ENCODE data around the gene DYNC1H1.

The DYNC1H1 gene

DNA sequence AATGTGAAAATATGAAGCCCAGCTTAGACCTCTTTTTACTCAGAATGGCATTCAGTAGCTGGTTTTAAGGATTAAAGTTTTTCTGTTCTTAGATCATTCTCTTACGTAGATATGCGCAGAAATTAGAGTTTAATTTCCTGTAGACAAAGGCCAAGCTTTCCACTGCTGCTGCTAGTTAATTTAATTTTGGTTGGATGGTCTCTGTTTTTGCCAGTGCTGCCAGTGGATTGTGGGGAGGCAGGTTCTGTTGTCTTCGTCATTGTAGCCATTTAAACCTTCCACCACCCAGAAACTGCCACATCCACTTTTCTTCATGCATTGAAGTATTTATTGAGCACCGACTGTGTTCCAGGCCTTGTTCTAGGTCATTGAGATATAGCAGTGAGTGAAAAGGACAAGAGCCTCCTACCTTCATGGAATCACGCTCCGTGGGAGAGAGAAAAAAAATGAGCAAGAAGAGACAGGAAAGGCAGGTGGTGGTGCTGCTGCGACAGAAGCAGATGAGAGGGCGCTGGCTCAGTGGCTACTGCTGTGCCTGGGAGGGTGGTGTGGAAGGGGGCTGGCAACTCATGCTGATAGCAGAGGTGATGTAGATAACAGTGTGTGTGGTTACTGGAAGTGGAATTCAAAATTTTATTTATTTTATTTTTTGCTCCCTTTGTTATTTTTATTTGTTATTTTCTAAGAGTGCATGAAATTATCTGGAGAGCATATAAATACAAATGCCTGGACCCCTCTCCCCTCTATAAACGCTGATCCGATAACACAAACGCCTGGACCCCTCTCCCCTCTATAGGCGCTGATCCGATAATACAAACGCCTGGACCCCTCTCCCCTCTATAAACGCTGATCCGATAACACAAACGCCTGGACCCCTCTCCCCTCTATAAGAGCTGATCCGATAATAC, 33.3 kb downstream of the DYNC1H1 start:
- peak; percentile 33 for DNase-seq (ENCODE audit: low spot score)

DNA sequence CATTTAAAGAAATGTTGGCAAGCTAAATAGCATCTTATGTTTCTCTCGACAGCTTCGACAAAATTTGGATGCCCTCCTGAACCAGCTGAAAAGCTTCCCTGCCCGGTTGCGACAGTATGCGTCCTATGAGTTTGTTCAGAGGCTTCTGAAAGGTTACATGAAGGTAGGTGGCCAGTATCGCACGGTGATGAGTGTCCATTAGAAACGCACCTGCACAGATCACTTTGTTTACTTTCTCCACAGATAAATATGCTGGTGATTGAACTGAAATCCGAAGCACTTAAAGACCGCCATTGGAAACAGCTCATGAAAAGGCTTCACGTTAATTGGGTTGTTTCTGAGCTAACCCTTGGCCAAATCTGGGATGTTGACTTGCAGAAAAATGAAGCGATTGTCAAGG, 36.5 kb downstream of the DYNC1H1 start:
- DNase-seq (ENCODE audit: low spot score), result no peak

DNA sequence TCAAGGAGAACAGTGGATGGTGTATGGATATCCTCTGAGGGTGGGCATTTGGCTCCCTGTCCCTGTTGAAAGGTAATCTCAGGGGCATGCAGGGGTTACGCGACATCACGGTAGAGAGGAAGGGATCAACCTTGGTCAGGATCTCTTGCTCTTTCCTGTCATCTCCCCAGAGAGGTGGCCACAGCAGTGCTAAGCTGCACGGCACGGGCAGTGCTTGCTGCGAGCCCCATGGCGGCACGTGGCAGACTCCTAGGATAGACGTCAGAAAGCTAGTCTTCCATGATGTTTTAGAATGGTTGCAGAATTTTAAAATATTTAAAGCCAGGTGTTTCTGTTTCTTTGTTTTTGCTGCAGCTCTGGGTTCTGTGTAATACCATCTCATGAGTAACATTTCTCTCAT, 41.0 kb downstream of the DYNC1H1 start:
- no peak for DNase-seq (ENCODE audit: low spot score)

- peak; percentile 25 for DNase-seq (ENCODE audit: low spot score)
Measured at GRCh38 chr14:102007916-102008418, 43.6 kb downstream of the DYNC1H1 start.

DNA sequence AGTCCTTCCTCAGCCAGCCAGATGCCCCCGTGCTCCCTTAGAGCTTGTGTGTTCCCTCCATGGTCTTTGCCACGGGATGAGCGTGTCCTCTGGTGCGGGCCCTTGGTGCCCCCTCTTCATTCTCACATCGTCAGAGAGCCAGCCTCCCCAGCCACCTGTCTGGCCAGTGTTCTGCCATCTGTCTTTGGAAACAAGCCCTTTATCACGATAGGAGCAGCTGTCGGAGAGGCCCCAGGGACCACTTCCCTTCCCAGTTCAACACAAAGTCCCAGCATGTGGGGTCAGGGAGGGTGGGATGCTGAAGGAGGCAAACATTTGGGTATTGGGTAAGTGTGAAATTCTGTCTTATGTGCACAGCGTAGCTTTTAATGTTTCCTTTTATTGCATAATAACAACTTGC, 44.5 kb downstream of the DYNC1H1 start:
- DNase-seq (ENCODE audit: low spot score), result no peak

DNA sequence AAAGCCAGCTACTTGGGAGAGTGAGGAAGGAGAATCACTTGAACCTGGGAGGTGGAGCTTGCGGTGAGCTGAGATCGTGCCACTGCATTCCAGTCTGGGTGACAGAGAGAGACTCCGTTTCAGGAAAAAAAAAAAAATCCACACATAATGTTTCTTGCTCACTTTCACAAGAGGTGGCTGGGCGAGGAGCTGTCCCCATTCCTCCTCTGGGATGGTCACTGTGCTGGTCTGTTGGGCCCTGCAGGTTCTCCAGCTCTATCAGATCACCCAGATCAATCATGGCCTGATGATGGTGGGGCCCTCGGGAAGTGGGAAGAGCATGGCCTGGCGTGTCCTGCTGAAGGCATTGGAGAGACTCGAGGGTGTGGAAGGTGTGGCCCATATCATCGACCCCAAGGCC, 47.3 kb downstream of the DYNC1H1 start:
- DNase-seq (ENCODE audit: low spot score), result no peak

DNA sequence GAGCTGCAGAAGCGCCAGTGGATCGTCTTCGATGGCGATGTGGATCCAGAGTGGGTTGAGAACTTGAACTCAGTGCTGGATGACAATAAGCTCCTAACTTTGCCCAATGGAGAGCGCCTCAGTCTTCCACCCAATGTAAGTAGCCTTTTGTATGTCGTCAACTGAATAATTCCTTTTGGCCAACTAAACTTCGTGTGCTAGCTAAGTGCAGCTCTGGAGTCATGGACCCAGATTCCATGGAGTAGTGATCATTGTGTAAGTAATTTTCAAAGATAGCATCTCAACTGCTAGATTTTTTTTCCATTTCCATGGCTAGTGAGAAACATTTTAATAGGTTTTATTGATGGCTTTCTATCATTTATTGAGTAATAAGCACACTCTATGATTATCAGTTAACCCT, 48.0 kb downstream of the DYNC1H1 start:
- no peak for DNase-seq (ENCODE audit: low spot score)

- no peak for DNase-seq (ENCODE audit: low spot score)
Measured at GRCh38 chr14:102013669-102014200, 49.4 kb downstream of the DYNC1H1 start.

GRCh38 chr14:102015045-102015685, 50.8 kb downstream of the DYNC1H1 start:
- DNase-seq (ENCODE audit: low spot score), result no peak

GRCh38 chr14:102015771-102016170, 51.4 kb downstream of the DYNC1H1 start:
- no peak for DNase-seq (ENCODE audit: low spot score)

GRCh38 chr14:102016420-102017090, 52.2 kb downstream of the DYNC1H1 start:
- no peak for DNase-seq (ENCODE audit: low spot score)

GRCh38 chr14:102018251-102018650, 53.9 kb downstream of the DYNC1H1 start:
- no peak for DNase-seq (ENCODE audit: low spot score)

DNA sequence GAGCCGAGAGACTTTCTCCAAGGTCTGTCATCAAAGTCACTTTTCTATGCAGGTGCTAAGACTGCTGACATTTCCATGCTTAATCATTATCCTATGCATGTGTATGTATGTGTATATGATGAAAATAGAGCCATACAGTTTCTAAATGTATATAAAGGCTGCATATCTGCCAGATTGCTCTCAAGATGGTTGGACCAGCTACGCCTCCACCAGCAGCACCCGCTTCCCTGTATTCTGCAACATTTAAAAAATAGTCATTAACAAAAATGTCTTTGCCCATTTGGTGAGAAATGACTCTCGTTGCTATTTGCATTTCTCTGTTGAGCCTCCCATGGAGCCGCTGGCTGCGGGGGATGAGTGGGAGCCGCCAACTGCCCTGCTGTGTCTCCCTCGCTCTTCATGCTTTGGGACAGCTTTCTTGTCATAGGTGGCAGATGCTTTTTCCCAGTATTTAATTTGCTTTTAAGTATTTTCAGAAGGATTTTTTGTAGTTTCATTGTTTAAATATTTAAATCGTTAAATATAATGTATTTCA, 54.7 kb downstream of the DYNC1H1 start:
- DNase-seq (ENCODE audit: low spot score), result peak; percentile 44

DNA sequence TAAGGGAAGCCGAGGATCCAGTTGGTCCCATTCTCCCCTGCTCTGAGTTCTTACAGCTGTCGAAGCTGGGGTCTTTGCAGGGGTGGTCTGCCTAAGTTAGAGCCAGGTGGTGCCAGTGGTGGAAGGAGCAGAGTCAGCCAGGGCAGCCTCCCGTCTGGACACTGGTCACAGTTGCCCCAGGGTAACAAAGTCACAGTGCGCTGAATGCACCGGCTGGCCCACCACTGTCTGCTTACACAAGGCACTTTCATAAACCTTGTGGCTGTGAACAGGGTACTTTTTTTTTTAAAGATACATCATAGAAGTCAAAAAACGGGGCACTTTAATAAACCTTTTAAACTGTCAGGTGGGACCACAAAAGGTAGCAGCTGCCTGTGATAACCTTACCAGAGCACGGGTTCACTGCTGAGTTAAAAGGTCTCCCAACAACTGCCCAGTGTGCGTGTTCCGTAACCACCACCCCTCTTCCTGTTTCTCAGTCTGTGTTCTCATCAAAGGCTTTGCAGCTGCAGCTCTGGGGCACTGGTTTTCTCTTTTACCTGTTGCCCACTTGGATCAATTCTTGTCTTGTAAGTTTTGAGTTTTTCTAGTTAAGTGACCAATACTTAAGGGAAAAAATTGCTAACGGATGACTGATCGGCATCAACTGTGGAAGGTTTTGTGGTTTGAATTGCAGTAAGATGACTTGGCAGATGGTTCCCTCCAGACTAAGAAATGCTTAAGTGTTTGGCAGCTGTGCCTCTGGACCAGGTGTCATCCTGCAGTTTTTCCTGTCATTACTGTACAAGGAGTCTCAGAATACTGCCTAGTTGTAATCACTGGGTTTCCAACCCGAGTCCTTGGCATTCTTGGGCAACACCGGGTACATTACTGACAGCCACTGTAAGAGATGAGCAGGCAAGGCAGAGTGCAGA, 55.9 kb downstream of the DYNC1H1 start:
- DNase-seq (ENCODE audit: low spot score), result no peak

GRCh38 chr14:102026934-102027333, 62.6 kb downstream of the DYNC1H1 start:
- DNase-seq (ENCODE audit: low spot score), result no peak

GRCh38 chr14:102027951-102028350, 63.6 kb downstream of the DYNC1H1 start:
- DNase-seq (ENCODE audit: low spot score), result no peak

GRCh38 chr14:102028733-102029132, 64.4 kb downstream of the DYNC1H1 start:
- no peak for DNase-seq (ENCODE audit: low spot score)

DNA sequence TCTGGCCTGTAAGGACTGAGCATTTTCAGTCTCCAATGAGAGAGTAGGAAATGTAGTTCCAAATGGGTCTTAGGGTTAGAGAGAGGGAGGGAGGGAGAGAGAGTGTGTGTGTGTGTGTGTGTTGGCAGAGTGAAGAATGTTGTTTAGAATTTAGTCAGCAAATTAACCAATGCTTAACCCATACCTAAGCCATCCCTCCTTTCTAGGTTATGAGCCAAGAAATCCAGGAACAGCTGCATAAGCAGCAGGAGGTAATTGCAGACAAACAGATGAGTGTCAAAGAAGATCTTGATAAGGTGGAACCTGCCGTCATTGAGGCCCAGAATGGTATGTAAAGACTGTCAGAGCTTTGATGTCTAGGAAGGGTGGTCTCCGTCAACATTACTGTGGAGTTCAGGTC, 65.6 kb downstream of the DYNC1H1 start:
- no peak for DNase-seq (ENCODE audit: low spot score)

GRCh38 chr14:102033241-102033640, 68.9 kb downstream of the DYNC1H1 start:
- DNase-seq (ENCODE audit: low spot score), result no peak

DNA sequence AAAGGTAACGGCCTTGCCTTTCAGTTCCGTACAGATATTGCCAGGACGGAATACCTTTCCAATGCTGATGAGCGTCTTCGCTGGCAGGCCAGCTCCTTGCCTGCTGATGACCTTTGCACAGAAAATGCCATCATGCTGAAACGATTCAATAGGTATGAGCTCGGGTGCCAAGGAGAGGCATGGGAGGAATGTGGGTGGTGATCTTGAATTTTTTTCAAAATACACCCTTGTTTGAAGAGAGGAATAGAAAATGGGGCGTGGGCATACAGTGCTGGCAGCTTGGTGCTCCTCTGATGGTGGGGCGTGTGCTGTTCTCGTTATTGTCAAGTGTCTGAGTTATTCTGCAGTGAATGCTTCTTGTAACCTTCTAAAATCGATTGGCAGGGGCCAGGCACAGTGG, 69.9 kb downstream of the DYNC1H1 start:
- no peak for DNase-seq (ENCODE audit: low spot score)

DNA sequence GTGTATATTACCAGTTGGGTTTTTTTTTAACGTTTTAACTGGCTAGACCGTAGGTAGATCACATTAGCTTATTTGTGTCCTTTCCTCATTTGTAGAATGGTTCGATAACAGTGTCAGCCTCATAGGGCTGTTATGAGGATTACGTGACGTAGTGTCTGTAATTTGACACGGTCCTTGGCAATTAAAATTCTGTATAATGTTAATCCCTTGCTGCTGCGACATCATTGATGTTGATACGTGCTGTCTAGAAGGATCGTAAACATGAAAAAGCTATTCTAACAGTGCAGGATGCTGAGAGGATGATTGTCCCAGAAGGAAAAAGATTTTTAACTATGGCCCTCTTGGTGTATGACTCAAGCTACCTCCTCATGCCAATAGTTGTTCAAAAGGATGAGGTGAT, 71.5 kb downstream of the DYNC1H1 start:
- no peak for DNase-seq (ENCODE audit: low spot score)

Measured in cerebellar cortex (tissue), 1 donor.